Stimulated activated naive CD8-positive, alpha-beta T cell treated with anti-CD3 and anti-CD28 coated beads, Interleukin-15, Interleukin-2, amounts not matched to agents 100 U/mL and 50 U/mL, for 24 hours (primary cell): ENCODE data around the gene SLC23A2.
A peak's percentile ranks its signal among the peaks of the same experiment; 100 is the strongest.

Source experiments
- ATAC-seq: fragments of 150-1000 bp; cut with Tn5 transposase; one replicate; pipeline ENCODE4 v1.10.0; 2021
- DNase-seq: peaks from one replicate; pipeline ENCODE4 v3.0.0; 2021

The SLC23A2 gene

DNA sequence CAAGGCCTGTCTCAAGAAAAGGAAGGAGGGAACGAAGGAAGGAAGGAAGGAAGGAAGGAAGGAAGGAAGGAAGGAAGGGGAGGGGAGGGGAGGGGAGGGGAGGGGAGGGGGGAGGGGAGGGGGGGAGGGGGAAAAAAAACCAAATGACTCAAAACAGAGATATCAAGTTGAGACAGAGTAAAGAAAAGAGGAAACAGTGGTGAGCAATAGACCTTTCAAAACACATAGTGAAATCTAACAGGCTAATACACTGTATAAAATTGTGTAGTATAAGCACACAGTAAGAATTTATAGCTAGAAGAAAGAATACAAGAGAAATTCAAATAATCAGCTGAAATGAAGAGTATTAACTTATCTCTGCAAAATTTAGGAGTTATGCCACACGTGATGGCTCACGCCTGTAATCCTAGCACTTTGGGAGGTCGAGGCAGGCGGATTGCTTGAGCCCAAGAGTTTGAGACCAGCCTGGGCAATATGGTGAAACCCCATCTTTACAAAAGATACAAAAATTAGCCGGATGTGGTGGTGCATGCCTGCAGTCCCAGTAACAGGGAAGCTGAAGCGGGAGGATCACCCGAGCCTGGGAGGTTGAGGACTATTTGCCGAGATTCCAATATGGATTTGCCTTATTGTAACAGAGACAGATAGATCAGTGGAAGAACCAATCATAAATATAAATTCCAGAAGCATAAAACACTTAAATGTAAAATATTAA lies 156.4 kb downstream of the SLC23A2 start:
- ATAC-seq (no peak), DNase-seq (no peak)

GRCh38 chr20:4844325-4844724 lies 157.0 kb downstream of the SLC23A2 start:
- DNase-seq (no peak), ATAC-seq (no peak)

DNA sequence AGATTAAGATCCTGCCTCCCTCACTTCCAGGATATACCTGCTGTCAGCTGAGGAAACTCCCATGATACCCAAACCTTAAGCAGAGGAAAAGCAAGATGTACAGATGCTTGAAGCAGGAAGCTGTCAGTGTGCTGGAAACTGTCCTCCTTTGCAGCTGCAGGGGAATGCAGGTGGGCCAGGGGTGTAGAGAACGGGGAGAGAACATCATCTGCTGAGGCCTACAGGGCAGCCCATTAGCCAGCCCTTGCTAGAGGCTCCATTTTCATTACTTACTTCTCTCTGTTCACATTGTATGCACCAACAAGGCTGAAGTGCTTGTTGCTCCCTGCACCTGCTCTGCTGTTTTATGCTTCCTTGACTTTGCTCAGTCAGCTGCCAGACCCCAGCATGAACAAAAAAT lies 160.5 kb downstream of the SLC23A2 start:
- no peak for ATAC-seq

GRCh38 chr20:4838526-4838925 lies 162.8 kb downstream of the SLC23A2 start:
- no peak for DNase-seq

More for the DNA sequence above, 160.5 kb downstream of the SLC23A2 start:
- no peak for DNase-seq

DNA sequence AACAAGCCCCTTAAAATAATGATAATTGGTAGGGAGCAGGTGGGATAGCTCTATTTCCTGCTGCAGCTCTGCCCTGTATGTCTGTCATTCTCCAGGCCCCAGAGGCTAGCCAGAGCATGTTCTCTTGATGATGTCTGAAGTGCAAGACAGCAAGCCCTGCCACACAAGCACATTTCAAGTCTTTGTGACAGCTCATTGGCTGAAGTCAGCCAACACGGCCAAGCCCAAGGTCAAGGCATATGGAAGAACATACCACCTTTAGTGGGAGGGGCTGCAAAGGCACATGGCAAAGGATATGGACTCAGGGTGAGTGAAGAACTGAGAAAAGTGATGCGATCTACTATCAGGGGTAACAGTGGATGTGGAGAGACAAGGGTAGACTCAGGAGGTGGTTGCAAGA lies 163.6 kb downstream of the SLC23A2 start:
- ATAC-seq (no peak), DNase-seq (no peak)

More at GRCh38 chr20:4838526-4838925, 162.8 kb downstream of the SLC23A2 start:
- ATAC-seq = no peak

- no peak for ATAC-seq
- no peak for DNase-seq
These were observed 164.4 kb downstream of the SLC23A2 start for GRCh38 chr20:4836935-4837334.

DNA sequence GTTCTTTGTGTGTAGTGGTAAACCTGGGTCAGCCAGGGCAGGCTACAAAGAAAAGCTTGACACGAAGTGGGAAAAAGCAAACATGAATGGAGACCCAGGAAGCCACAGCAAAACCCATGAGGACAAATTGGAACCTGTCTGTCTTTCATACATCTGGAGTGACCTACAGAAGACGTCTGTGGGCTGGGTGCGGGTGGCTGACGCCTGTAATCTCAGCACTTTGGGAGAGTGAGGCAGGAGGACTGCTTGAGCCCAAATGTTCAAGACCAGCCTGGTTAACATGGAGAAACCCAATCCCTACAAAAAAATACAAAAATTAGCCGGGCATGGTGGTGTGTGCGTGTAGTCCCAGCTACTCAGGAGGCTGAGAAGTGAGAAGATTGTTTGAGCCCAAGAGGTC lies 164.8 kb downstream of the SLC23A2 start:
- DNase-seq (no peak), ATAC-seq (no peak)

DNA sequence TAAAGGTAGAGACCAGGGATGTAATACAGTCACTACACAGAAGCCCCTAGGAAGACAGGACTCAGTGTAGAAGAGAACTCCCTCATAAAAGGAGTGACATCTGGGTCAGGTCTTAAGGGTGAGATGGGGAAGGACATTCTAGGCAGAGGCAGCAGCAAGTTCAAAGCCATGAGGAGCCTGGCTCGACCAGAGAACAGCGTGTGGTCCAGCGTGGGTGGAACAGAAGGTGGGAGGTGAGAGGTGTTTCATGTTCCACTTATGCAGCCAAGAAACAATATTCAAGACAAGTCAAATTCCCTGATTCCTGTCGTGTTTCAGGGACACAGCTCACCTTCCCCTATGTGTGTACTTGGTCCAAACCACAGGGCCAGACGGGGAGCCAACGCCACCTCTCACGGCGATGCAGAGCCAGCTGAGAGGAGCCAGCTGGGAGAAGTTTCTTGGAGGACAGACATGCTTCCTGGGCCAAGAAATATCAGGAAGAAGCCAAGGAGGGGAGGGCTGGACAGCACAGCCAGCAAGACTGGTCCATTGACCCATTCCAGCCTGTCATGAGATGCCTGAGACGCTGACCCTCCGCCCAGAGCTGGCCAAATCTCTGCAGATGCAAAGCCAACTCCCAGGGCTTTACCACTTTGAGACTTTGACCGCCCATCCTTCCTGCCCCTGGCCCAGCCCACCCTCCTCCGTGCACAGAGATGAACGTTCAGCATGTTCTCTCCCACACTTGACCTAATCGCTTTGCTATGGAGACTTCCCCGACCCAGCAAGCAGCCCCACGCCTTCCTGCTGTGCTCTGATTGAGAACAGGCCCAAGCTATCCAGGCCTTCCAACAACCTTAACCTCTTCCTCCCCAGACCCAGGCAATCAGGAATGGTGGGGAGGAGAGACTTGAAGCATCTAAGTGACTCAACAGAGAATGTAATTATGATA lies 165.8 kb downstream of the SLC23A2 start:
- ATAC-seq (peak; percentile 14), DNase-seq (no peak)

DNA sequence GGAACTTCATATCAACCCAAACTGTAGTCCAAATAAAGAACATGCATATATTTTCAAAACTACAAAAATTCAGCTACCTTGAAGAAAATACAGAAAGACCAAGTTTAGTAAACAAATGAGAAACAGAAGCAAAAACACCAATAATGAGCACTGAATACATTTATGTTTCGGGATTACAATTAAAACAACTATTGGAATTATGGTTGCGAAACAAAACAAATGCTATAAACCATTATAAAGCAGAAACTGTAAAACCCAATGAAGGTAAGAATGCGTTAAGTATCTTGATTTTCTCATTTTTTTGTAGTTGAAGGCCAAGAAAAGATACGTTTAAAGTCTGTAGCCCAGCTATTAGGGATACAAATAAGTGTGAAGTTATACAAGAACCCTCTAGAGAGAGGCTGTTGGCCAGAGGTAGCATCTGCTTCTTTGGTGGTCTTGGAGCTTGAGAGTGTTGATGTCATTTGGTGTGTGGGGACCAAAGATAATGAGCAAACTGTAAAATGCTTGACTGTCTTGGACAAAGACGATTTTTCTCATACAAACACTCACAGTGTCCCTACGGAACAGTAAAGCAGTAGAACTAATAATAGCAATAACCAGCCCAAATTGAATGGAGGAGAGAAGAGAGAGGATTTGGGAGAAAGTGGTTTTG lies 168.1 kb downstream of the SLC23A2 start:
- ATAC-seq (no peak), DNase-seq (no peak)

- no peak for ATAC-seq
These were observed 168.8 kb downstream of the SLC23A2 start for GRCh38 chr20:4832469-4832868.

DNA sequence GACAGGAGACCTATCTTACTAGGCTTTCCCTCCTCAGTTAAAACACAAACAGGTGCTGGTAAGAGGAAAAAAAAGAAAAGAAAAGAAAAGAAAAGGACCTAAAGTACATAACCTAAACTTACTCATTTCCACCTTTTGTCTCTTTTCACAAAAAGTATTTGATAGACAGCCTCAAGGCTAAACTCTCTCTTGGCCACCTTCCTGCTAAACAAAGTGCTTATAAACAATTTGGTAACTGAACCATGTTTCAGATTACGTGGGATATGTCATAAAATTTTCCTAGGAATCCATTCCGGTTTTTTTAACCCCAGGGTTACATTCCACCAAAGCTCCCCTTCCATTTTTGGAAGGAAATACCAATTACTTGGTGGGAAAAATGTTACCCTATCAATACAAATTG lies 170.6 kb downstream of the SLC23A2 start:
- DNase-seq (no peak), ATAC-seq (no peak)

More at GRCh38 chr20:4832469-4832868, 168.8 kb downstream of the SLC23A2 start:
- no peak for DNase-seq

DNA sequence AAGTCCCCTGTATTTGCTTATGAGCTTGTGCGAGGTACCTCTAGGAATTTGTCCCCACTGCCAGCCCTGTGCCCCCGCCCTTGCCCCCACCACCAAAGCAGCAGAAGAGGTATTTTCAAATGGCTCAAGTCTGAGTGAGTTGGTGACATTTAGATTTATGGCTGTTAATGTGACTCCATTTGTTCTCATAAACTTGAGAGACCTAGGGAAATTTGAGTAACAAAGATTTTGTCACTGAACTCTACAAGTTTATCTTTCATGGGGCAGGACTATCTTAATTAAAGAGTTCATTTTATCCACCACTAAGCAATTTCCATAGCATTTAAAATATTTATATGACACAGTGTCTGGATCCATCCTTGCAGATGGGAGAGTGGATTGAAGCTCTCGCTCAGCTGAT lies 171.1 kb downstream of the SLC23A2 start:
- ATAC-seq (no peak), DNase-seq (no peak)

DNA sequence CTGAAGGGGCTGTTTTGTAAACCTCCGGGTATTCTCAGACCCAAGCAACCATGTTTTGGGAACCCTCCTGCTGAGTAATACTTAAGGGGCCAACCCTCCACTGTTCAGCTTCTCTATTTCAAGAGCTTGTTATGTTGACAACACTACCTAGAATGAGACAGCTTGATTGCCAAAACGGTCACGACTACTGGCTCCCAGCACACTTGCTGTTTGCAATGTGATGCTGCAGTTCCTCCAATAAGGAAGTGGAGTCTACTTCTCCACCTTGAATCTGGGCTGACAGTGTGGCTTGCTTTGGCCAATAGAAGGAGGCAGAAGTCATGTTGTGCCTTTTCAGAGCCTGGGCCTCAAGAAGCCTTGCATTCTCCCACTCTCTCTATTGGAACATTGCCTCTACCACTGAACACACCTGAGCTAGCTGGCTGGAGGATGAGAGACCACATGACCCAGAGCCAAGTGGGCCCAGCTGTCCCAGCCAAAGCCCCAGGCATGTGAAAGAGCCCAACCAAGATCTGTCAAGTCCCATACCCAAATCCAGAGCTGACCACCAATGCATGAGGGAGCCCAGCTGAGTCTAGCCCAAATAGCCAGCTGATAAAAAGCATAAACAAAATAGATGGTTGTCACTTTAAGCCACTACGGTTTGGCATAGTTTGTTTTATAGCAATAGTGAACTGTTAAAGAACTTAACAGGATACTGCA lies 171.6 kb downstream of the SLC23A2 start:
- DNase-seq = no peak
- peak; percentile 21 for ATAC-seq

DNA sequence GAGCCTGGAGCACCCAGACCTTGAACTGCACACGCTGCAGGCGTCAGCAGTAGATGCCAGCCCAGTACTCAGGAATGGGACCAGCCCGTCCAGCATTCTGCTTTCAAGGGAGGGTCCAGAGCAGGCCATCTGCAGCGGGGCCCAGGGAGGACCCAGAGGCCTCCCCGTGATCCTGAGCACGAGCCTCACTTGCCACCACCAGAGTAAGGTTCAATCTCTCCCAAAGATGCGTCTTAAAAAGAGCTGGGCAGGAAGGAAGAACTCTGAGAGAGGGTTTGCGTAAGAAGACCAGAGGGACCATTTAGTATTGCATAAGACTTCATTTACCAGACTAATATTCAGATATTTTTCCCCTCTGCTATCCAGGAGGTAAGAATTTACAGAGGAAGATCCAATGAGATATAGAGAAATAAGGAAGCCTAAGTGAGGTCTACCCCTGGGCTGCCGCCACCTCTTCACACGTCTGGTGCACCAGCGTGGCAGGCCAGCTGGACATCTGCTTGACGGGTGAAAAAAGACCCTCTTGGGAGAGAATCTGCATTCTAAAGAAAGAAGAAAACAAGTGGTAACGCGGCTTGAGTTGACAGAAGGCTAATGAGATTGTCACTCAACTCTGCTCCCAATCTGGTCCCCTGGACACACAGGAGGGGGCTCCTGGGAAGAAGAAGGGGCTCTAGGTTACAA lies 172.3 kb downstream of the SLC23A2 start:
- ATAC-seq (no peak), DNase-seq (no peak)

GRCh38 chr20:4821590-4821989 lies 179.7 kb downstream of the SLC23A2 start:
- DNase-seq (no peak), ATAC-seq (no peak)

GRCh38 chr20:4820806-4821518 lies 180.3 kb downstream of the SLC23A2 start:
- DNase-seq (no peak), ATAC-seq (no peak)

- ATAC-seq (no peak), DNase-seq (no peak)
These were observed 181.4 kb downstream of the SLC23A2 start for GRCh38 chr20:4819901-4820300.

DNA sequence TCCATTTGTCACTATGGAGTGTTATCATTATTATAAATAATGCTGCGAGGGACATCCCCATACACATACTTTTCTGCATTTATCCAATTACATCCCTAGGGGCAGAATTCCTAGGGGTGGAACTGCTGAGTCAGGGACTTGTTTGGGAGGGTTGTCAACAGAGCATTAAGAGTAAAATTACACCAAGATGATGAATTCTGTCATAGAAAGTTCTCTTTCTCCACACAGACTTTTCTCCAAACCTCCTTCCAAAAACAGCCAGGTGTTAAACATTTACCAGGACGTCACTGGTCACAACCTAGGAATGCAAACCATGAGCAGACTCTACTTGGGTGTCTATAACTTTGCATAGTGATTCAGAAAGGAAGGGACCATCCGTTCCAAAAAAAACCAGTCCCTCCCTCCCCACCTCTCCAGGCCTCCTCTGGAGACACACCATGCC lies 184.1 kb downstream of the SLC23A2 start:
- no peak for DNase-seq
- no peak for ATAC-seq

DNA sequence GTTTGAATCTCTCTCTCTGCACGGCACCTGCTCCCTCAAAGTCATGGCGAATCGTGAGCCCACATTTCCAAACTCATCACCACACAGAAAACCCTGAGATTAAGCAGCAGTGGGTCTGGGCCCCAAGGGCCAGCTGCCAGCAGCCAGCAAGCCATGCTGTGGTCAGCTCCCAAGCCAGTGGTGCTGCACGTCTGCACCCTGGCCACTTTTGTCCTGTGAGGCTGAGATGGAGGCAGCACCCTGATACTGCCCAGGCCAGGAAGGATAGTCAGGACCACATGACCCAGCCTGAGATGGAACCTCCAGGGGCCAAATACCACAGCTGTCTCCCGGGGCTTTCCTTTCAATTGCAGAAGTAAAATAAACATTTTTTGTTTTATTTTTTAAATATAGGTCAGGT lies 185.7 kb downstream of the SLC23A2 start:
- DNase-seq (no peak), ATAC-seq (no peak)

DNA sequence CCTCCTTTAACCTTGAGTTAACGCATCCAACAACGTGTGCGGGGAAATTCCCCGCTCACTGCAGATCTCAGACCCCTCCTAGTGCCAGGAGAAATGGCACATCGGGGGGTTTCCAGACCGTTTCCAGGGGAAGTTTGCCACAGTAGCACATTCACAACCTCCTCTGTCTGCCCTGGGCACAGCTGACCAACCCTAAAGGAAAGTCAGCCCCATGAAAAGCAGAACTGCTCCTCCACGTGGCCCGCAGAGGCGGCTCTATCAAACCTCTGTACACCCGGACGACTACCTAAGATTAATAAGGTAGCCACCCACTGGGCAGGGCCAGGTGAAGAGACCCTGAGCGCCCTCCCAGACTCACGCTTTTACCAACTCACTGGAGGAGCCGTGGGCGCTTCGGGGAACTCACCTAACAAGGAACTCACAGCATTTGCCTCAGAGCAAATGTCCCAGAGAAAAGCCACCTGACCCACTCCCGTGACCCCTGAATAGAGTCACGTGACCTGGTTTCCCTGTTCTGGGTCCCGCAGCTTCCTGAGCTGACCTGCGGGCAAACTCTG lies 186.5 kb downstream of the SLC23A2 start:
- DNase-seq = peak; percentile 77
- ATAC-seq = peak; percentile 73
